HepG2 (cell line): Measurements from ENCODE around the gene KDM2B. TPM values are rescaled to one million over a fixed set of nuclear protein-coding genes. Genes with fewer than 3 reads are reported as not detected.

ENCODE experiments used
- BRD4 ChIP-seq: sonication (generic); formaldehyde crosslinking; IDR thresholded peaks from 2 replicates; pipeline ENCODE4 v1.4.0; 2020; ENCODE audit warnings: missing genetic modification reagents
- CBX5 ChIP-seq: sonication (generic); formaldehyde crosslinking; IDR thresholded peaks from 2 replicates; pipeline ENCODE4 v1.4.0; 2020; ENCODE audit warnings: missing genetic modification reagents, borderline replicate concordance
- CCAR2 ChIP-seq: fragments of 200-400 bp; formaldehyde crosslinking; optimal IDR thresholded peaks from 2 replicates; pipeline ENCODE3; 2018; ENCODE audit warnings: low read depth, mild to moderate bottlenecking, low read length, moderate library complexity
- EED ChIP-seq: sonication (generic); formaldehyde crosslinking; IDR thresholded peaks from 2 replicates; pipeline ENCODE4 v1.5.0; 2020; ENCODE audit warnings: mild to moderate bottlenecking, missing genetic modification reagents
- FOXC1 ChIP-seq: sonication (generic); formaldehyde crosslinking; IDR thresholded peaks from 2 replicates; pipeline ENCODE4 v1.8.0; 2022; ENCODE audit warnings: mild to moderate bottlenecking, missing genetic modification reagents, borderline replicate concordance
- KLF6 ChIP-seq: IDR thresholded peaks from 2 replicates; pipeline ENCODE4 v1.8.0; 2016; ENCODE audit warnings: missing biosample characterization, missing genetic modification reagents
- PLRG1 ChIP-seq: fragments of 450-650 bp; conservative IDR thresholded peaks from 2 replicates; pipeline ENCODE4 v1.6.1; 2016
- POGZ ChIP-seq: sonication (generic); formaldehyde crosslinking; IDR thresholded peaks from 2 replicates; pipeline ENCODE4 v1.4.0; 2020; ENCODE audit warnings: mild to moderate bottlenecking, missing genetic modification reagents
- RARG ChIP-seq: sonication (generic); formaldehyde crosslinking; IDR thresholded peaks from 2 replicates; pipeline ENCODE4 v1.4.0; 2020; ENCODE audit warnings: low read depth, mild to moderate bottlenecking, missing genetic modification reagents
- SNAPC2 ChIP-seq: sonication (generic); formaldehyde crosslinking; IDR thresholded peaks from 2 replicates; pipeline ENCODE4 v1.8.1; 2022; ENCODE audit warnings: mild to moderate bottlenecking, missing genetic modification reagents
- SP5 ChIP-seq: IDR thresholded peaks from 2 replicates; pipeline ENCODE4 v1.6.1; 2016; ENCODE audit warnings: low read depth, borderline replicate concordance
- SRSF1 ChIP-seq: fragments of 200-400 bp; formaldehyde crosslinking; optimal IDR thresholded peaks from 2 replicates; pipeline ENCODE3; 2017; ENCODE audit warnings: mild to moderate bottlenecking, low read depth, low read length, moderate library complexity
- XBP1 ChIP-seq: sonication (generic); formaldehyde crosslinking; IDR thresholded peaks from 2 replicates; pipeline ENCODE4 v1.5.0; 2020; ENCODE audit warnings: missing genetic modification reagents
- ZNF562 ChIP-seq: sonication (generic); formaldehyde crosslinking; IDR thresholded peaks from 2 replicates; pipeline ENCODE4 v1.8.0; 2022; ENCODE audit warnings: missing genetic modification reagents, borderline replicate concordance
- ZNF710 ChIP-seq: sonication (generic); formaldehyde crosslinking; IDR thresholded peaks from 2 replicates; pipeline ENCODE4 v1.5.0; 2020; ENCODE audit warnings: mild to moderate bottlenecking, missing genetic modification reagents, borderline replicate concordance
- ZNF75D ChIP-seq: sonication (generic); formaldehyde crosslinking; IDR thresholded peaks from 2 replicates; pipeline ENCODE4 v1.8.1; 2023; ENCODE audit warnings: missing genetic modification reagents, mild to moderate bottlenecking, borderline replicate concordance
- ZSCAN29 ChIP-seq: sonication (generic); formaldehyde crosslinking; conservative IDR thresholded peaks from 2 replicates; pipeline ENCODE4 v1.4.0; 2020; ENCODE audit warnings: mild to moderate bottlenecking, missing genetic modification reagents
- polyA plus RNA-seq, 8 experiments: library from polyadenylated mRNA; depleted of rRNA in 3 of 8; stranded (reverse) in 7 of 8; unstranded in 1 of 8; fragments of >200 nt; fragmentation: Illumina TruSeq in 4 of 8; extraction: Trizol in 4 of 8; gene quantifications; 2 replicates each; pipeline versions ENCODE4 v1.2.1 to v1.2.3, GENCODE V29; 2011 to 2016; ENCODE audit warnings: low read depth in 4 of 8, missing spikeins in 1 of 8, mixed read lengths in 1 of 8; ENCODE audit not compliant: insufficient read depth in 1 of 8
- total RNA-seq, 5 experiments: library from RNA; depleted of rRNA; stranded (reverse); fragments of >200 nt; fragmentation: Illumina TruSeq; extraction: Trizol; gene quantifications; 2 replicates each; pipeline ENCODE4 v1.2.3, GENCODE V29; 2016; ENCODE audit warnings: low read depth in 1 of 5
- TF ChIP-seq, protein P1 (sequence below): sonication (generic); formaldehyde crosslinking; IDR thresholded peaks from 2 replicates; pipeline ENCODE4 v1.4.0; 2020; ENCODE audit warnings: mild to moderate bottlenecking, missing genetic modification reagents
- TF ChIP-seq, protein P2 (sequence below), 2 experiments: sonication (generic) in 1 of 2; formaldehyde crosslinking in 1 of 2; IDR thresholded peaks; 2 replicates each; pipeline versions ENCODE4 v1.4.0 to v1.6.1; 2018 to 2020; ENCODE audit warnings: missing genetic modification reagents in 2 of 2, borderline replicate concordance in 1 of 2, low read depth in 1 of 2, mild to moderate bottlenecking in 1 of 2, missing biosample characterization in 1 of 2

The KDM2B gene
- total and polyA plus RNA-seq, 2 of the 13 experiments (the other 11 are each of a cell fraction or from before 2014, with no cell fraction given): 17.5 to 26.1 TPM

- TF ChIP-seq, protein P1, sequence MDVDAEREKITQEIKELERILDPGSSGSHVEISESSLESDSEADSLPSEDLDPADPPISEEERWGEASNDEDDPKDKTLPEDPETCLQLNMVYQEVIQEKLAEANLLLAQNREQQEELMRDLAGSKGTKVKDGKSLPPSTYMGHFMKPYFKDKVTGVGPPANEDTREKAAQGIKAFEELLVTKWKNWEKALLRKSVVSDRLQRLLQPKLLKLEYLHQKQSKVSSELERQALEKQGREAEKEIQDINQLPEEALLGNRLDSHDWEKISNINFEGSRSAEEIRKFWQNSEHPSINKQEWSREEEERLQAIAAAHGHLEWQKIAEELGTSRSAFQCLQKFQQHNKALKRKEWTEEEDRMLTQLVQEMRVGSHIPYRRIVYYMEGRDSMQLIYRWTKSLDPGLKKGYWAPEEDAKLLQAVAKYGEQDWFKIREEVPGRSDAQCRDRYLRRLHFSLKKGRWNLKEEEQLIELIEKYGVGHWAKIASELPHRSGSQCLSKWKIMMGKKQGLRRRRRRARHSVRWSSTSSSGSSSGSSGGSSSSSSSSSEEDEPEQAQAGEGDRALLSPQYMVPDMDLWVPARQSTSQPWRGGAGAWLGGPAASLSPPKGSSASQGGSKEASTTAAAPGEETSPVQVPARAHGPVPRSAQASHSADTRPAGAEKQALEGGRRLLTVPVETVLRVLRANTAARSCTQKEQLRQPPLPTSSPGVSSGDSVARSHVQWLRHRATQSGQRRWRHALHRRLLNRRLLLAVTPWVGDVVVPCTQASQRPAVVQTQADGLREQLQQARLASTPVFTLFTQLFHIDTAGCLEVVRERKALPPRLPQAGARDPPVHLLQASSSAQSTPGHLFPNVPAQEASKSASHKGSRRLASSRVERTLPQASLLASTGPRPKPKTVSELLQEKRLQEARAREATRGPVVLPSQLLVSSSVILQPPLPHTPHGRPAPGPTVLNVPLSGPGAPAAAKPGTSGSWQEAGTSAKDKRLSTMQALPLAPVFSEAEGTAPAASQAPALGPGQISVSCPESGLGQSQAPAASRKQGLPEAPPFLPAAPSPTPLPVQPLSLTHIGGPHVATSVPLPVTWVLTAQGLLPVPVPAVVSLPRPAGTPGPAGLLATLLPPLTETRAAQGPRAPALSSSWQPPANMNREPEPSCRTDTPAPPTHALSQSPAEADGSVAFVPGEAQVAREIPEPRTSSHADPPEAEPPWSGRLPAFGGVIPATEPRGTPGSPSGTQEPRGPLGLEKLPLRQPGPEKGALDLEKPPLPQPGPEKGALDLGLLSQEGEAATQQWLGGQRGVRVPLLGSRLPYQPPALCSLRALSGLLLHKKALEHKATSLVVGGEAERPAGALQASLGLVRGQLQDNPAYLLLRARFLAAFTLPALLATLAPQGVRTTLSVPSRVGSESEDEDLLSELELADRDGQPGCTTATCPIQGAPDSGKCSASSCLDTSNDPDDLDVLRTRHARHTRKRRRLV (CRISPR knock-in tag): peak; percentile 57; the same call in 1 of the 2 replicates
- TF ChIP-seq, protein P2, sequence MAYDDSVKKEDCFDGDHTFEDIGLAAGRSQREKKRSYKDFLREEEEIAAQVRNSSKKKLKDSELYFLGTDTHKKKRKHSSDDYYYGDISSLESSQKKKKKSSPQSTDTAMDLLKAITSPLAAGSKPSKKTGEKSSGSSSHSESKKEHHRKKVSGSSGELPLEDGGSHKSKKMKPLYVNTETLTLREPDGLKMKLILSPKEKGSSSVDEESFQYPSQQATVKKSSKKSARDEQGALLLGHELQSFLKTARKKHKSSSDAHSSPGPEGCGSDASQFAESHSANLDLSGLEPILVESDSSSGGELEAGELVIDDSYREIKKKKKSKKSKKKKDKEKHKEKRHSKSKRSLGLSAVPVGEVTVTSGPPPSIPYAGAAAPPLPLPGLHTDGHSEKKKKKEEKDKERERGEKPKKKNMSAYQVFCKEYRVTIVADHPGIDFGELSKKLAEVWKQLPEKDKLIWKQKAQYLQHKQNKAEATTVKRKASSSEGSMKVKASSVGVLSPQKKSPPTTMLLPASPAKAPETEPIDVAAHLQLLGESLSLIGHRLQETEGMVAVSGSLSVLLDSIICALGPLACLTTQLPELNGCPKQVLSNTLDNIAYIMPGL (CRISPR knock-in tag; IDR thresholded peaks at IDR 0.05; ENCODE audit: borderline replicate concordance in 1 of 2, low read depth in 1 of 2): peak; percentile 23 to 45; a peak in 1 of 4 replicates
- TF ChIP-seq KLF6 (no peak; the same call in 1 of the 2 replicates), RARG (CRISPR knock-in tag) (no peak), CCAR2 (no peak), ZNF710 (CRISPR knock-in tag) (no peak), SRSF1 (no peak), ZNF562 (CRISPR knock-in tag) (no peak), EED (CRISPR knock-in tag) (no peak), SP5 (CRISPR knock-in tag) (peak; percentile 90), PLRG1 (no peak), ZSCAN29 (CRISPR knock-in tag) (no peak), POGZ (CRISPR knock-in tag) (peak; percentile 35; the same call in 1 of the 2 replicates), SNAPC2 (CRISPR knock-in tag) (no peak), CBX5 (CRISPR knock-in tag) (no peak), BRD4 (CRISPR knock-in tag) (no peak), FOXC1 (CRISPR knock-in tag) (no peak), ZNF75D (CRISPR knock-in tag) (no peak), XBP1 (CRISPR knock-in tag) (no peak)
Observed at GRCh38 chr12:121550974-121551634, 29.7 kb downstream of the KDM2B start (continued).
